Measurements from ENCODE around the gene RAPGEF6. TPM values are rescaled to one million over a fixed set of nuclear protein-coding genes. Genes with fewer than 3 reads are reported as not detected.

Gene RAPGEF6
- polyA plus RNA-seq, 1 donor (not counting 4 experiments of a cell fraction or from before 2014, with no cell fraction given) = 8.7 TPM

- Histone ChIP-seq H3K79me2 (ENCODE audit: control insufficient read depth, insufficient read depth, low read length) (no peaks in the 10 kb centered on the region), H3K9ac (ENCODE audit: control insufficient read depth, extremely low read depth, insufficient read depth, low read length) (no peak overlapping the region), H3K27ac (ENCODE audit: control insufficient read depth, insufficient read depth, low read length) (no peak overlapping the region), H3K27me3 (ENCODE audit: control insufficient read depth, extremely low read depth, insufficient read depth, low read length) (no peaks in the 10 kb centered on the region), H3K36me3 (ENCODE audit: control insufficient read depth in 2 of 2, extremely low read depth in 1 of 2, insufficient read depth in 2 of 2, low read length in 2 of 2) (peaks cover 0 to 2% of the 10 kb centered on the region in 2 experiments), H3K4me2 (ENCODE audit: control insufficient read depth, extremely low read depth, insufficient read depth, low read depth, low read length) (no peak overlapping the region), H3K4me1 (ENCODE audit: control insufficient read depth, extremely low read depth, insufficient read depth, low read length) (no peaks in the 10 kb centered on the region), H2AFZ (ENCODE audit: control insufficient read depth, low read length) (no peak overlapping the region), H3K4me3 (ENCODE audit: control insufficient read depth in 2 of 3, extremely low read depth in 1 of 3, insufficient read depth in 2 of 3, low read depth in 1 of 3, low read length in 3 of 3) (no peak overlapping the region), H3K9me3 (ENCODE audit: control insufficient read depth, low read depth, low read length) (no peaks in the 10 kb centered on the region), H4K20me1 (ENCODE audit: control insufficient read depth, extremely low read depth, insufficient read depth, low read length) (no peaks in the 10 kb centered on the region), H3K9me1 (ENCODE audit: control insufficient read depth, extremely low read depth, insufficient read depth, low read length) (no peaks in the 10 kb centered on the region)
- no peak for DNase-seq (ENCODE audit: low read depth, low spot score)
- no peak for TF ChIP-seq CTCF (optimal IDR thresholded peaks at IDR 0.05 in 1 of 3, IDR thresholded peaks at IDR 0.05 in 1 of 3, conservative IDR thresholded peaks at IDR 0.05 in 1 of 3; ENCODE audit: extremely low read depth in 1 of 3, insufficient read depth in 2 of 3, low read length in 3 of 3)
- FAIRE-seq = no peak
- dilution Hi-C loops (cut with MboI; ENCODE audit: extremely low pct_ligation_motif_present, low sequenced_read_pairs) = no loop called here
These were observed 152.4 kb downstream of the RAPGEF6 start for GRCh38 chr5:131482617-131483016.

GRCh38 chr5:131481569-131481968, 153.5 kb downstream of the RAPGEF6 start:
- Histone ChIP-seq H3K27ac (ENCODE audit: control insufficient read depth, insufficient read depth, low read length) (no peak overlapping the region), H3K9ac (ENCODE audit: control insufficient read depth, extremely low read depth, insufficient read depth, low read length) (no peak overlapping the region), H3K9me1 (ENCODE audit: control insufficient read depth, extremely low read depth, insufficient read depth, low read length) (no peaks in the 10 kb centered on the region), H4K20me1 (ENCODE audit: control insufficient read depth, extremely low read depth, insufficient read depth, low read length) (no peaks in the 10 kb centered on the region), H3K9me3 (ENCODE audit: control insufficient read depth, low read depth, low read length) (no peaks in the 10 kb centered on the region), H3K4me1 (ENCODE audit: control insufficient read depth, extremely low read depth, insufficient read depth, low read length) (no peaks in the 10 kb centered on the region), H3K79me2 (ENCODE audit: control insufficient read depth, insufficient read depth, low read length) (no peaks in the 10 kb centered on the region), H2AFZ (ENCODE audit: control insufficient read depth, low read length) (no peak overlapping the region), H3K4me2 (ENCODE audit: control insufficient read depth, extremely low read depth, insufficient read depth, low read depth, low read length) (no peak overlapping the region), H3K36me3 (ENCODE audit: control insufficient read depth in 2 of 2, extremely low read depth in 1 of 2, insufficient read depth in 2 of 2, low read length in 2 of 2) (peaks cover 0 to 2% of the 10 kb centered on the region in 2 experiments), H3K4me3 (ENCODE audit: control insufficient read depth in 2 of 3, extremely low read depth in 1 of 3, insufficient read depth in 2 of 3, low read depth in 1 of 3, low read length in 3 of 3) (no peak overlapping the region), H3K27me3 (ENCODE audit: control insufficient read depth, extremely low read depth, insufficient read depth, low read length) (no peaks in the 10 kb centered on the region)
- no peak for DNase-seq (ENCODE audit: low read depth, low spot score)
- no peak for FAIRE-seq
- dilution Hi-C loops (cut with MboI; ENCODE audit: extremely low pct_ligation_motif_present, low sequenced_read_pairs) = no loop called here
- TF ChIP-seq EZH2 (IDR thresholded peaks at IDR 0.05; ENCODE audit: low read length) (no peak), CTCF (optimal IDR thresholded peaks at IDR 0.05 in 1 of 3, IDR thresholded peaks at IDR 0.05 in 1 of 3, conservative IDR thresholded peaks at IDR 0.05 in 1 of 3; ENCODE audit: extremely low read depth in 1 of 3, insufficient read depth in 2 of 3, low read length in 3 of 3) (no peak)

Data from keratinocyte (primary cell).